Gastroesophageal sphincter (tissue), 4 donors: Measurements from ENCODE around the gene MYO15A. TPM values are rescaled to one million over a fixed set of nuclear protein-coding genes. Genes with fewer than 3 reads are reported as not detected.

Experiments
- ATAC-seq: fragments of 150-250 bp; one replicate; pipeline ENCODE4 v1.9.1; 2016; ENCODE audit warnings: mild to moderate bottlenecking, moderate library complexity
- H3K27ac ChIP-seq, 4 donors: fragments of 200-600 bp; sonication (generic) in 3 of 4; 1 replicate in 3 of 4; 2 replicates in 1 of 4; pipeline ENCODE4 v1.5.1; 2016 to 2019
- H3K27me3 ChIP-seq: fragments of 200-600 bp; sonication (generic); one replicate; pipeline ENCODE4 v1.5.1; 2019
- H3K36me3 ChIP-seq, 2 donors: fragments of 200-600 bp; sonication (generic); one replicate each; pipeline ENCODE4 v1.5.1; 2019; ENCODE audit warnings: control low read depth in 1 of 2
- H3K4me1 ChIP-seq, 3 donors: fragments of 200-600 bp; sonication (generic); 1 replicate in 2 of 3; 2 replicates in 1 of 3; pipeline ENCODE4 v1.5.1; 2016 to 2019; ENCODE audit warnings: control low read depth in 2 of 3
- H3K4me3 ChIP-seq, 2 donors: fragments of 200-600 bp; sonication (generic); one replicate each; pipeline ENCODE4 v1.5.1; 2019; ENCODE audit warnings: mild to moderate bottlenecking in 1 of 2, moderate library complexity in 1 of 2
- H3K9me3 ChIP-seq, 3 donors: fragments of 200-600 bp; sonication (generic); one replicate each; pipeline ENCODE4 v1.5.1; 2017 to 2019; ENCODE audit warnings: control low read depth in 2 of 3
- EP300 ChIP-seq: sonication (generic); formaldehyde crosslinking; IDR thresholded peaks from one replicate; pipeline ENCODE4 v1.6.1; 2017; ENCODE audit warnings: antibody characterized with exemption, mild to moderate bottlenecking
- POLR2A ChIP-seq, 2 donors: fragments of 450-650 bp; IDR thresholded peaks; one replicate each; pipeline ENCODE4 v1.6.1; 2017; ENCODE audit warnings: antibody characterized with exemption in 2 of 2, mild to moderate bottlenecking in 2 of 2, moderate library complexity in 1 of 2
- POLR2AphosphoS5 ChIP-seq: sonication (generic); formaldehyde crosslinking; IDR thresholded peaks from one replicate; pipeline ENCODE4 v1.6.1; 2017; ENCODE audit warnings: antibody characterized with exemption
- WGBS, 2 donors: methylation state at CpG; one replicate each; pipeline ENCODE4 v1.1.5; 2018; ENCODE audit warnings: low coverage in 1 of 2; 5-methylcytosine and 5-hydroxymethylcytosine counted together
- total RNA-seq, 4 donors: library from RNA; depleted of rRNA; stranded (reverse); fragments of >200 nt; gene quantifications; one replicate each; pipeline ENCODE4 v1.1.0, GENCODE V29; 2016
- TF ChIP-seq, protein P1 (sequence below), 4 experiments: fragments of 200-600 bp in 2 of 4; fragments of 450-650 bp in 2 of 4; sonication (generic) in 1 of 4; IDR thresholded peaks; one replicate each; pipeline ENCODE4 v1.5.1; 2017 to 2019; ENCODE audit warnings: antibody characterized with exemption in 4 of 4, mild to moderate bottlenecking in 2 of 4, moderate library complexity in 2 of 4

MYO15A gene
- total RNA-seq, 4 donors from 2014 or later = 0.59 to 1.2 (median 0.70) TPM

GRCh38 chr17:18177133-18177532, 68.6 kb downstream of the MYO15A start:
- Histone ChIP-seq H3K4me1 (peaks cover 0 to 12% (median 3%) of the 10 kb centered on the region in 3 donors), H3K27ac (no peak overlapping the region), H3K4me3 (no peak overlapping the region), H3K27me3 (no peaks in the 10 kb centered on the region), H3K9me3 (no peaks in the 10 kb centered on the region), H3K36me3 (no peaks in the 10 kb centered on the region)
- TF ChIP-seq, protein P1, sequence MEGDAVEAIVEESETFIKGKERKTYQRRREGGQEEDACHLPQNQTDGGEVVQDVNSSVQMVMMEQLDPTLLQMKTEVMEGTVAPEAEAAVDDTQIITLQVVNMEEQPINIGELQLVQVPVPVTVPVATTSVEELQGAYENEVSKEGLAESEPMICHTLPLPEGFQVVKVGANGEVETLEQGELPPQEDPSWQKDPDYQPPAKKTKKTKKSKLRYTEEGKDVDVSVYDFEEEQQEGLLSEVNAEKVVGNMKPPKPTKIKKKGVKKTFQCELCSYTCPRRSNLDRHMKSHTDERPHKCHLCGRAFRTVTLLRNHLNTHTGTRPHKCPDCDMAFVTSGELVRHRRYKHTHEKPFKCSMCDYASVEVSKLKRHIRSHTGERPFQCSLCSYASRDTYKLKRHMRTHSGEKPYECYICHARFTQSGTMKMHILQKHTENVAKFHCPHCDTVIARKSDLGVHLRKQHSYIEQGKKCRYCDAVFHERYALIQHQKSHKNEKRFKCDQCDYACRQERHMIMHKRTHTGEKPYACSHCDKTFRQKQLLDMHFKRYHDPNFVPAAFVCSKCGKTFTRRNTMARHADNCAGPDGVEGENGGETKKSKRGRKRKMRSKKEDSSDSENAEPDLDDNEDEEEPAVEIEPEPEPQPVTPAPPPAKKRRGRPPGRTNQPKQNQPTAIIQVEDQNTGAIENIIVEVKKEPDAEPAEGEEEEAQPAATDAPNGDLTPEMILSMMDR (IDR thresholded peaks at IDR 0.05) = no peak
- TF ChIP-seq POLR2A (IDR thresholded peaks at IDR 0.05) = no peak
- TF ChIP-seq EP300 = no peak
- TF ChIP-seq POLR2AphosphoS5 = no peak
- ATAC-seq = no peak

- no peak for ATAC-seq
- no peaks in the 10 kb centered on the region for H3K27me3 ChIP-seq
- TF ChIP-seq, protein P1 (IDR thresholded peaks at IDR 0.05) = no peak
- TF ChIP-seq POLR2AphosphoS5 (no peak), POLR2A (IDR thresholded peaks at IDR 0.05) (no peak), EP300 (no peak)
- H3K4me3 ChIP-seq = no peak overlapping the region
- no peaks in the 10 kb centered on the region for H3K9me3 ChIP-seq
- 87 to 93% methylated on average over 3 to 6 of the region's 8 CpGs for WGBS, 2 donors
- no peaks in the 10 kb centered on the region for H3K36me3 ChIP-seq
- H3K27ac ChIP-seq = no peak overlapping the region
- peaks cover 0 to 17% (median 7%) of the 10 kb centered on the region in 3 donors for H3K4me1 ChIP-seq
These were observed 69.2 kb downstream of the MYO15A start for GRCh38 chr17:18177722-18178121.

- Histone ChIP-seq H3K4me3 (no peak overlapping the region), H3K27me3 (no peaks in the 10 kb centered on the region), H3K27ac (no peak overlapping the region), H3K36me3 (no peaks in the 10 kb centered on the region), H3K4me1 (peaks cover 0 to 17% (median 7%) of the 10 kb centered on the region in 3 donors), H3K9me3 (no peaks in the 10 kb centered on the region)
- WGBS, 2 donors = no CpG with 5 or more reads among the region's 1 CpG
- TF ChIP-seq POLR2AphosphoS5 (no peak), POLR2A (IDR thresholded peaks at IDR 0.05) (no peak), EP300 (no peak)
- TF ChIP-seq, protein P1 (IDR thresholded peaks at IDR 0.05) = no peak
- ATAC-seq = no peak
These were observed 70.6 kb downstream of the MYO15A start for GRCh38 chr17:18179196-18179595.

GRCh38 chr17:18179804-18180203, 71.2 kb downstream of the MYO15A start:
- Histone ChIP-seq H3K27ac (no peak overlapping the region), H3K9me3 (no peaks in the 10 kb centered on the region), H3K36me3 (no peaks in the 10 kb centered on the region), H3K27me3 (no peaks in the 10 kb centered on the region), H3K4me1 (peaks cover 0 to 18% (median 7%) of the 10 kb centered on the region in 3 donors), H3K4me3 (no peak overlapping the region)
- ATAC-seq = no peak
- no peak for TF ChIP-seq EP300
- no peak for TF ChIP-seq POLR2AphosphoS5
- TF ChIP-seq, protein P1 (IDR thresholded peaks at IDR 0.05) = no peak
- TF ChIP-seq POLR2A (IDR thresholded peaks at IDR 0.05) = no peak
- WGBS, 2 donors = 81 to 95% methylated on average over 6 to 7 of the region's 7 CpGs

DNA sequence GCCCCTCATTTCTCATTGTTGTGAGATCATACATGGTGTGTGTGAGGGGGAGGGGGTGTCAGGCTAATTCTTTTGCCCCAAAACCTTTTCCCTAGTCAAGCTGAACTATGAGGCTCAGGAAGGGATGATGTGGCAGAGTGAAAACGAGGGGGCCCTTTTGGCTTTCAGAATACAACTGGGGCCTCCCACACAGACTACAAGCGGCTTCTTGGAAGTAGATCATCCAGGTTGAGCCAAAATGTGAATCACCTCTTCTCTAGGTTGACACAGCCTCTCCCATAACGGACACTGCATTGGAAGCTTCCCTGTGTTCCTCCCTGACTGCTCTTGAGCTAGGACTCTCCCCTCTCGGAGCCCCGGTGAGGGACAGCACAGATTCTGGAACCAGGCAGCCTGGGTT, 72.8 kb downstream of the MYO15A start:
- no peak for TF ChIP-seq POLR2A (IDR thresholded peaks at IDR 0.05)
- TF ChIP-seq, protein P1 (IDR thresholded peaks at IDR 0.05) = no peak
- no peak for TF ChIP-seq EP300
- no peak for TF ChIP-seq POLR2AphosphoS5
- Histone ChIP-seq H3K9me3 (no peaks in the 10 kb centered on the region), H3K36me3 (no peaks in the 10 kb centered on the region), H3K27ac (peak overlapping the region in 3 of 4 donors; percentile 93 to 99 (median 94)), H3K27me3 (no peaks in the 10 kb centered on the region), H3K4me1 (peaks cover 0 to 33% (median 12%) of the 10 kb centered on the region in 3 donors), H3K4me3 (no peak overlapping the region)
- ATAC-seq = no peak
- WGBS, 2 donors = 20 to 40% methylated on average over 1 to 2 of the region's 5 CpGs
